CD4-positive, alpha-beta T cell treated with Interleukin-6 at 100 ng/mL for 8 hours (primary cell): ENCODE measurements around the gene GAB4.
"Not testable (repeated sequence)": the region's sequence is repeated elsewhere in the genome, so short reads cannot be mapped to it uniquely, and the experiment has no call there.

Experiments
- DNase-seq: peaks from one replicate; pipeline ENCODE4 v3.0.0-alpha.2; 2020; ENCODE audit warnings: mixed read lengths, low spot score

GAB4 gene

GRCh38 chr22:16959345-16959930, 48.6 kb downstream of the GAB4 start:
- DNase-seq, result no peak

- no peak for DNase-seq
These were observed 49.5 kb downstream of the GAB4 start for GRCh38 chr22:16958475-16958874.

DNA sequence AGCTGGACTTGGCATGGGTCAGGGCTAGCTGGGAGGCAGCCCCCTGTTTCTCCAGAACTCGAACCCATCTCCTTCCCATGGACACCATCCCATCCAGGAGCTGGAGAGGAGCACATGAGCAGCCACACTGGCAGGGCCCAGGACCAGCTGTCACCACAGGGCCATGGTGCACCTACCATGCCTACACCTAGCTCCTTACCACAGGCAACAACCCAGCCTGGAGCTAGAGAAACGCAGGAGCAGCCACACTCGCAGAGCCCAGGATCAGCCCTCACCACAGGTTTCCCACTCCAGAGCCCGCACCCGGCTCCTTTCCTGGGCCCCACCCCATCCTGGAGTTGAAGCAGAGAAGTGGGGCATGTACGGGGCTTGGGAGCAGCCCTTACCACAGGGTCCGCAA, 50.2 kb downstream of the GAB4 start:
- no peak for DNase-seq

DNA sequence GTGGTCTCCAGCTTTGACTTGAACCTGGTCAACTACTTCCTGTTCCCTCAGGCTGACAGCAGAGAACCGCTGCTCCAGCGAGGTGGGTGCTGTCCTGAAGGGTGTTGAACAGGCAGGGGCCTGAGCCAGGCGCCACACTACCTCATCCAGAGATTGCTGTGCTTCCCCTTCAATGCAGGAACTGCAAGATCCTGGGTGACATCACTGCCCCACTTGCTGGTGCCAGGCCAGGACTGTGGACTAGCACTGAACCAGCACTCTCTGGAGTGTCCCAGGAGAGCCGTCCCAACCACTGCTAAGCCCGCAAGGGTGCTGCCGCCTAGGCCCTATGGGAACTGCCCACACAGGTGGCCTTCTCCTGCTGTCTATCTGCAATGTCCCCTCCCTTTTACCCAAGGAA, 51.7 kb downstream of the GAB4 start:
- DNase-seq, result no peak

DNA sequence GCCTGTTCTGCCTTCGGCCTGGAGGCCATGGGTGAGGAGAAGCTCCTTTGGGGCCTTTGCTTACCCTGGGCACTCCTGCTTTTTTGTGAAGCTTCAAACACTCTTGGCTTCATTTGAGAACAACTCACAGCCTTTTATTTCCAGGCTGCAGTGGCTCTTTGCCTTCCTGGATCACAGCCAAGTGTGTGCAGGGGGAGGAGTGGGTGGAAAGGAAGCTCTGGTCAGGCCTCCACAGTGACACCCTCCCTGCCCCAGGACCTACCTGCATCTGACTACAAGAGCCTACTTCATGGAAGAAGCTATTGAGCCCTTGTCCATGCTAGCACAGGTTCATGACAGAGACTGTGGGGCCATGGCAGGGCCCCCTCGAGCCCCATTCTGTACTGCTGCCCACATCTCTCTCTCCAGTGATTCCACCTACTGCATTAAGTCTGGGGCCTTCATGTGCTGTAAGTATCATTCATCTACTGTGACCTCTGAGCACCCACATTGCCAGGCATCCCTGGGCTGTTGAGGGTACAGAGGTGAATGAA, 52.3 kb downstream of the GAB4 start:
- no peak for DNase-seq

DNA sequence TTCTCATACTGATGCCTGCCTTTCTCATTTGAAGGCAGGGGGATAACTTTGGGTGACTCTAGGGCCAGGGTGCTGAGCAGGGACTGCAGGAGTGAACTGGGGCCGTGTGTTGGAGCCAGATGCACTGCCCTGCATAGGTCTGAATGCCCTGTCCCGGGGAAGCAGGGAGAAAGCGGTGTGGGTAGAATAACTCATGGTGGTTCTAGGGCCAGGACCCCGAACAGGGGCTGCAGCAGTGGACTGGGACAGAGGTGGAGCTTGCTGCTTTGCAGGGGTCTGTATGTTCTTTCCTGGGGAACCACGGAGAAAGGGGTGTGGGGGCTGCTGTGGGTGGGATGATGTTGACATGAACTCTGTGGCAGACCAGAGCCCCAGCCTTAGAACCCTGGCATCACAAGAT, 52.9 kb downstream of the GAB4 start:
- no peak for DNase-seq

DNA sequence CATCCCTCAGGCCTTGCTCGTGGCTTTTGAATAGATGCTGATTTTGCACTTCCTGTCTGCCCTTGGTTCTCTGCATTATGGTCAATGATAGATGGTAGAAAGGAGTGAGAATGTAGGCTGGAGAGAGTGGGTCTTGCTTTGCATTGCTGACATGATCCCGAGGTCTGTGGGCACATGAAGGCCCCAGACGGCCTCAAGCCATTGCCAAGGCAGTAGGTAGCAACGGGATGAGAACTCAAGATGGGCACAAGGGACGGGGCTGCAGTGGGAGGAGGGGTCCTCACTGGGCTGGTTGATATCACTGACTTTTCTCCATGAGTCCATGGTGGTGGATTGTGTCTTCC, 54.0 kb downstream of the GAB4 start:
- no peak for DNase-seq

GRCh38 chr22:16953206-16954059, 54.6 kb downstream of the GAB4 start:
- no peak for DNase-seq

DNA sequence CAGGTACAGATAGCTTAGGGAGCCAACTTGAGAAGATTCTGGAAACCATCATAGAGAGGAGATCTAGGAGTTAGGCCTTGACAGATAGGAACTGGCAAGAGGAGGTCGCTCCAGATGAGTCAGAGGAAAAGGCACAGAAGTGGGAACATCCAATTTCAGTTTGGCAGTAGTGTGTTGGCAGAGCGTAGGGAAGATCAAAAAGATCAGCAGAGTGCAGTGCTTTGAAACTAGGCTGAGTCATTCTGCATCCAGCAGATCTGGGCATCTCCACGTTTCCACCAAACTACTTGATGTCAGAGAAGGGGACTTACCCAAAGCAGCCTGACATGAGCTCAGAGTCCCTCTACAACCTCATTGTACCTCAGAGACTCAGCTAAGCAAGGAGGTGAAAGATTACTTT, 58.5 kb downstream of the GAB4 start:
- no peak for DNase-seq

GRCh38 chr22:16937811-16938210, 70.2 kb downstream of the GAB4 start:
- DNase-seq, result no peak

DNA sequence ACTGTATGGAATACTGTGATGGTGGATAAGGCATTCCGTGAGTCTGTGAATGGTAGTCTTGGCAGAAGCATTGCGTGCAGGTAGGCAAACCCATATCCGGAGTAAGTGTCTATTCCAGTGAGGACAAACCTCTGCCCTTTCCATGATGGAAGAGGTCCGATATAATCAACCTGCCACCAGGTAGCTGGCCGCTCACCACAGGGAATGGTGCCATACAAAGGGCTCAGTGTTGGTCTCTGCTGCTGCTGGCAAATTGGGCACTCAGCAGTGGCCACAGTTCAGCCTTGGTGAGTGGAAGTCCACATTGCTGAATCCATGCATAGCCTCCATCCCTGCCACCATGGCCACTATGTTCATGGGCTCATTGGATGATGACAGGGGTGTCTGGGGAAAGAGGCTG, 70.8 kb downstream of the GAB4 start:
- DNase-seq, result not testable (repeated sequence)

DNA sequence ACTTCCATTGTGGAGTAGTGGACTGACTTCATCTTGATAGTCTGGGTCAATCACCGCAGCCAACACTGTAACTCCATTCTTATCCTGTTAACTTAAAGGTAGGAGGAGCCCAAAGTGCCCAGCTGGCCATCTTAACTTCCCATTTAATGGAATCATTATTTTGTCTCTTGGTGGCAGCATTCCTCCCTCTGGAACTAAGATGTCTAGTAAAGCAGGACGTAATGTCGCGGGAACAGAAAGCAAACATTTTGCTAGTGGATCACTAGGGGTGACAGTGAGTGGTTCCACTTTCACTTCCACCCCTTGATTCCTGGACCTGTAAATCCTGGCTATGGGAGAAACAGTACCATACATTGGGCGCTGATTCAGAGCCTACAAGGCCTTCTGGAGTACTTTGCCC, 71.4 kb downstream of the GAB4 start:
- DNase-seq, result no peak

- no peak for DNase-seq
These were observed 72.8 kb downstream of the GAB4 start for GRCh38 chr22:16935209-16935608.

GRCh38 chr22:16933291-16934282, 74.4 kb downstream of the GAB4 start:
- DNase-seq, result no peak

- no peak for DNase-seq
These were observed 75.4 kb downstream of the GAB4 start for GRCh38 chr22:16932577-16932976.

DNA sequence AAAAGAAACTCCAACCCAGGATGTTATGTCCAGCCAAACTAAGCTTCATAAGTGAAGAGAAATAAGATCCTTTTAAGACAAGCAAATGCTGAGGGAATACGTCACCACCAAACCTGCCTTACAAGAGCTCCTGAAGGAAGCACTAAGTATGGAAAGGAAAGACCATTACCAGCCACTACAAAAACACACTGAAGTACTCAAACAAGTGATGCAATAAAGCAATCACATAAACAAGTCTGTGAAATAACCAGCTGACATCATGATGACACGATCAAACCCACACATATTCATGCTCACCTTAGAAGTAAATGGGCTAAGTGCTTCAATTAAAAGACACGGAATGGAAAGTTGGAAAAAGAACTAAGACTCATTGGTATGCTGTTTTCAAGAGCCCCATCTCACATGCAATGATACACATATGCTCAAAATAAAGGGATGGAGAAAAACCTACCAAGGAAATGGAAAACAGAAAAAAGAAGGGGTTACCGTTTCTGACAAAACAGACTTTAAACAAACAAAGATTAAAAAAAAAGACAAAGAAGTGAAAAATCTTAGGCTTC, 82.5 kb downstream of the GAB4 start:
- no peak for DNase-seq

- DNase-seq, result no peak
These were observed 85.3 kb downstream of the GAB4 start for GRCh38 chr22:16922706-16923105.

- no peak for DNase-seq
These were observed 85.9 kb downstream of the GAB4 start for GRCh38 chr22:16922076-16922475.

GRCh38 chr22:16917144-16918003, 90.6 kb downstream of the GAB4 start:
- DNase-seq, result peak; percentile 18

- DNase-seq, result no peak
These were observed 92.3 kb downstream of the GAB4 start for GRCh38 chr22:16915701-16916100.

- DNase-seq, result not testable (repeated sequence)
These were observed 93.1 kb downstream of the GAB4 start for GRCh38 chr22:16914911-16915310.
